Skin epidermis (tissue), 12 donors: ENCODE results near the gene OLFML2A.
A peak's percentile ranks its signal among the peaks of the same experiment; 100 is the strongest.

Experiments
- H3K27ac ChIP-seq, 21 experiments: fragments of 200-600 bp; sonication (generic) in 11 of 21; one replicate each; pipeline ENCODE4 v1.5.0; 2020; ENCODE audit warnings: mild to moderate bottlenecking in 3 of 21, inconsistent platforms in 2 of 21, moderate library complexity in 2 of 21
- H3K4me3 ChIP-seq, 7 experiments: fragments of 200-600 bp; sonication (generic) in 2 of 7; one replicate each; pipeline ENCODE4 v1.5.0; 2020; ENCODE audit warnings: inconsistent platforms in 2 of 7, mild to moderate bottlenecking in 2 of 7, moderate library complexity in 1 of 7

OLFML2A gene

GRCh38 chr9:124790801-124791505 lies 14.0 kb downstream of the OLFML2A start:
- H3K27ac ChIP-seq = no peak overlapping the region
- H3K4me3 ChIP-seq = no peak overlapping the region

- Histone ChIP-seq H3K27ac (peak overlapping the region in 13 of 21 experiments; percentile 1 to 75 (median 32)), H3K4me3 (no peak overlapping the region)
Observed at GRCh38 chr9:124792257-124793014, 15.5 kb downstream of the OLFML2A start.

- Histone ChIP-seq H3K27ac (peak overlapping the region in 12 of 21 experiments; percentile 2 to 75 (median 33)), H3K4me3 (no peak overlapping the region)
Observed at GRCh38 chr9:124793015-124793541, 16.1 kb downstream of the OLFML2A start.

GRCh38 chr9:124794902-124795491 lies 18.1 kb downstream of the OLFML2A start:
- Histone ChIP-seq H3K4me3 (no peak overlapping the region), H3K27ac (peak overlapping the region in 3 of 21 experiments; percentile 6 to 73 (median 24))

- Histone ChIP-seq H3K4me3 (no peak overlapping the region), H3K27ac (peak overlapping the region in 5 of 21 experiments; percentile 10 to 81 (median 36))
Observed at GRCh38 chr9:124795881-124796431, 19.0 kb downstream of the OLFML2A start.

- Histone ChIP-seq H3K4me3 (no peak overlapping the region), H3K27ac (peak overlapping the region in 6 of 21 experiments; percentile 14 to 81 (median 30))
Observed at GRCh38 chr9:124797343-124798103, 20.6 kb downstream of the OLFML2A start.

- Histone ChIP-seq H3K27ac (peak overlapping the region in 11 of 21 experiments; percentile 2 to 82 (median 57)), H3K4me3 (no peak overlapping the region)
Observed at GRCh38 chr9:124799274-124800006, 22.5 kb downstream of the OLFML2A start.

GRCh38 chr9:124800306-124801259 lies 23.6 kb downstream of the OLFML2A start:
- peak overlapping the region in 18 of 21 experiments; percentile 2 to 82 (median 47) for H3K27ac ChIP-seq
- no peak overlapping the region for H3K4me3 ChIP-seq

- Histone ChIP-seq H3K4me3 (no peak overlapping the region), H3K27ac (peak overlapping the region in 15 of 21 experiments; percentile 1 to 82 (median 42))
Observed at GRCh38 chr9:124801356-124801755, 24.4 kb downstream of the OLFML2A start.

- H3K27ac ChIP-seq = peak overlapping the region in 3 of 21 experiments; percentile 8 to 34 (median 27)
- H3K4me3 ChIP-seq = no peak overlapping the region
Observed at GRCh38 chr9:124802426-124802825, 25.5 kb downstream of the OLFML2A start.

GRCh38 chr9:124803911-124804310 lies 27.0 kb downstream of the OLFML2A start:
- no peak overlapping the region for H3K27ac ChIP-seq
- H3K4me3 ChIP-seq = no peak overlapping the region

GRCh38 chr9:124805186-124805585 lies 28.3 kb downstream of the OLFML2A start:
- no peak overlapping the region for H3K27ac ChIP-seq
- no peak overlapping the region for H3K4me3 ChIP-seq

GRCh38 chr9:124808246-124808956 lies 31.5 kb downstream of the OLFML2A start:
- Histone ChIP-seq H3K27ac (no peak overlapping the region), H3K4me3 (no peak overlapping the region)

- Histone ChIP-seq H3K4me3 (no peak overlapping the region), H3K27ac (peak overlapping the region in 1 of 21 experiments; percentile 8)
Observed at GRCh38 chr9:124809211-124809610, 32.3 kb downstream of the OLFML2A start.

- H3K4me3 ChIP-seq = no peak overlapping the region
- H3K27ac ChIP-seq = peak overlapping the region in 1 of 21 experiments; percentile 8
Observed at GRCh38 chr9:124809741-124810500, 33.0 kb downstream of the OLFML2A start.
